ENCODE results near the gene TBC1D19. TPM values are rescaled to one million over a fixed set of nuclear protein-coding genes. Genes with fewer than 3 reads are reported as not detected.
"Not testable (repeated sequence)": the region's sequence is repeated elsewhere in the genome, so short reads cannot be mapped to it uniquely, and the experiment has no call there.

The TBC1D19 gene
- polyA plus RNA-seq (2013), result 7.9 TPM

GRCh38 chr4:26583865-26584652 lies at the start of gene TBC1D19:
TSS of gene TBC1D19 (plus strand) at chr4:26584084. CDS start at chr4:26584194, 110 bp downstream.
- H3K9me3 ChIP-seq (ENCODE audit: control extremely low read depth in 1 of 5, control insufficient read depth in 4 of 5, insufficient read depth in 2 of 5, low read depth in 1 of 5, low read length in 4 of 5), result no peaks in the 10 kb centered on the region
- peak within 1 kb of the TSS; percentile 47 to 76 for H3K27ac ChIP-seq (ENCODE audit: insufficient read depth in 1 of 2, low read depth in 1 of 2, low read length in 2 of 2, poor library complexity in 1 of 2, severe bottlenecking in 2 of 2)
- DNase-seq, result peak; percentile 90 to 95 (median 92)
- H3K36me3 ChIP-seq (ENCODE audit: control insufficient read depth in 4 of 4, insufficient read depth in 4 of 4, low read length in 3 of 4), result no peaks in the 10 kb centered on the region
- peaks cover 5 to 14% (median 7%) of the 10 kb centered on the region in 4 experiments for H3K4me1 ChIP-seq (ENCODE audit: control extremely low read depth in 1 of 4, control insufficient read depth in 4 of 4, insufficient read depth in 4 of 4, low read length in 3 of 4)
- 0% methylated on average over 28 of the region's 39 CpGs for WGBS (ENCODE audit: insufficient coverage)
- peak within 1 kb of the TSS; percentile 73 to 99 (median 87) for H3K4me3 ChIP-seq (ENCODE audit: control insufficient read depth in 1 of 7, extremely low read depth in 1 of 7, insufficient read depth in 4 of 7, low read depth in 2 of 7, low read length in 6 of 7)
- CTCF ChIA-PET, result interaction anchor here (0.8 to 0.9 kb wide), 2 partner anchors 140 to 164 kb away, joined by 3 read pairs; no protein-coding TSS in a partner anchor
- POLR2A ChIA-PET, result no interaction called here
- H3K27me3 ChIP-seq (replicated peaks in 2 of 5; ENCODE audit: control insufficient read depth in 4 of 5, insufficient read depth in 5 of 5, low read length in 4 of 5), result no peaks in the 10 kb centered on the region

GRCh38 chr4:26542991-26543390 lies 40.9 kb upstream of the TBC1D19 start:
- no peaks in the 10 kb centered on the region for H3K27me3 ChIP-seq (replicated peaks in 2 of 5; ENCODE audit: control insufficient read depth in 4 of 5, insufficient read depth in 5 of 5, low read length in 4 of 5)
- no peaks in the 10 kb centered on the region for H3K4me1 ChIP-seq (ENCODE audit: control extremely low read depth in 1 of 4, control insufficient read depth in 4 of 4, insufficient read depth in 4 of 4, low read length in 3 of 4)
- no peak overlapping the region for H3K4me3 ChIP-seq (ENCODE audit: control insufficient read depth in 1 of 7, extremely low read depth in 1 of 7, insufficient read depth in 4 of 7, low read depth in 2 of 7, low read length in 6 of 7)
- ChIA-PET POLR2A (no interaction called here), CTCF (no interaction called here)
- no peak overlapping the region for H3K27ac ChIP-seq (ENCODE audit: insufficient read depth in 1 of 2, low read depth in 1 of 2, low read length in 2 of 2, poor library complexity in 1 of 2, severe bottlenecking in 2 of 2)
- DNase-seq, result no peak
- peaks cover 0 to 8% (median 0%) of the 10 kb centered on the region in 5 experiments for H3K9me3 ChIP-seq (ENCODE audit: control extremely low read depth in 1 of 5, control insufficient read depth in 4 of 5, insufficient read depth in 2 of 5, low read depth in 1 of 5, low read length in 4 of 5)
- H3K36me3 ChIP-seq (ENCODE audit: control insufficient read depth in 4 of 4, insufficient read depth in 4 of 4, low read length in 3 of 4), result no peaks in the 10 kb centered on the region
- 85% methylated on average over 3 of the region's 3 CpGs for WGBS (ENCODE audit: insufficient coverage)

- Histone ChIP-seq H3K4me3 (ENCODE audit: control insufficient read depth in 1 of 7, extremely low read depth in 1 of 7, insufficient read depth in 4 of 7, low read depth in 2 of 7, low read length in 6 of 7) (no peak overlapping the region), H3K36me3 (ENCODE audit: control insufficient read depth in 4 of 4, insufficient read depth in 4 of 4, low read length in 3 of 4) (no peaks in the 10 kb centered on the region), H3K4me1 (ENCODE audit: control extremely low read depth in 1 of 4, control insufficient read depth in 4 of 4, insufficient read depth in 4 of 4, low read length in 3 of 4) (no peaks in the 10 kb centered on the region), H3K9me3 (ENCODE audit: control extremely low read depth in 1 of 5, control insufficient read depth in 4 of 5, insufficient read depth in 2 of 5, low read depth in 1 of 5, low read length in 4 of 5) (peaks cover 0 to 8% (median 0%) of the 10 kb centered on the region in 5 experiments), H3K27me3 (replicated peaks in 2 of 5; ENCODE audit: control insufficient read depth in 4 of 5, insufficient read depth in 5 of 5, low read length in 4 of 5) (no peaks in the 10 kb centered on the region), H3K27ac (ENCODE audit: insufficient read depth in 1 of 2, low read depth in 1 of 2, low read length in 2 of 2, poor library complexity in 1 of 2, severe bottlenecking in 2 of 2) (no peak overlapping the region)
- no CpG with 5 or more reads among the region's 2 CpGs for WGBS (ENCODE audit: insufficient coverage)
- DNase-seq, result no peak
- POLR2A ChIA-PET, result no interaction called here
- CTCF ChIA-PET, result no interaction called here
These were observed 39.5 kb upstream of the TBC1D19 start for GRCh38 chr4:26544421-26544820.

GRCh38 chr4:26548379-26548778 lies 35.5 kb upstream of the TBC1D19 start:
- H3K27ac ChIP-seq (ENCODE audit: insufficient read depth in 1 of 2, low read depth in 1 of 2, low read length in 2 of 2, poor library complexity in 1 of 2, severe bottlenecking in 2 of 2); H3K4me1 ChIP-seq (ENCODE audit: control extremely low read depth in 1 of 4, control insufficient read depth in 4 of 4, insufficient read depth in 4 of 4, low read length in 3 of 4); CTCF ChIA-PET; DNase-seq; H3K9me3 ChIP-seq (ENCODE audit: control extremely low read depth in 1 of 5, control insufficient read depth in 4 of 5, insufficient read depth in 2 of 5, low read depth in 1 of 5, low read length in 4 of 5); H3K4me3 ChIP-seq (ENCODE audit: control insufficient read depth in 1 of 7, extremely low read depth in 1 of 7, insufficient read depth in 4 of 7, low read depth in 2 of 7, low read length in 6 of 7); H3K27me3 ChIP-seq (replicated peaks in 2 of 5; ENCODE audit: control insufficient read depth in 4 of 5, insufficient read depth in 5 of 5, low read length in 4 of 5); H3K36me3 ChIP-seq (ENCODE audit: control insufficient read depth in 4 of 4, insufficient read depth in 4 of 4, low read length in 3 of 4): not testable (repeated sequence)
- WGBS (ENCODE audit: insufficient coverage), result 60% methylated on average over 1 of the region's 1 CpG
- POLR2A ChIA-PET, result interaction anchor here (0.6 kb wide), 1 partner anchor 11 kb away, joined by 3 read pairs; no protein-coding TSS in a partner anchor

- H3K4me3 ChIP-seq (ENCODE audit: control insufficient read depth in 1 of 7, extremely low read depth in 1 of 7, insufficient read depth in 4 of 7, low read depth in 2 of 7, low read length in 6 of 7), result no peak overlapping the region
- POLR2A ChIA-PET, result no interaction called here
- CTCF ChIA-PET, result no interaction called here
- peaks cover 0 to under 1% (median 0%) of the 10 kb centered on the region in 4 experiments for H3K4me1 ChIP-seq (ENCODE audit: control extremely low read depth in 1 of 4, control insufficient read depth in 4 of 4, insufficient read depth in 4 of 4, low read length in 3 of 4)
- no peak for DNase-seq
- no peaks in the 10 kb centered on the region for H3K27me3 ChIP-seq (replicated peaks in 2 of 5; ENCODE audit: control insufficient read depth in 4 of 5, insufficient read depth in 5 of 5, low read length in 4 of 5)
- H3K36me3 ChIP-seq (ENCODE audit: control insufficient read depth in 4 of 4, insufficient read depth in 4 of 4, low read length in 3 of 4), result no peaks in the 10 kb centered on the region
- H3K27ac ChIP-seq (ENCODE audit: insufficient read depth in 1 of 2, low read depth in 1 of 2, low read length in 2 of 2, poor library complexity in 1 of 2, severe bottlenecking in 2 of 2), result no peak overlapping the region
- peaks cover 0 to 7% (median 0%) of the 10 kb centered on the region in 5 experiments for H3K9me3 ChIP-seq (ENCODE audit: control extremely low read depth in 1 of 5, control insufficient read depth in 4 of 5, insufficient read depth in 2 of 5, low read depth in 1 of 5, low read length in 4 of 5)
These were observed 26.7 kb upstream of the TBC1D19 start for GRCh38 chr4:26557164-26557563.

GRCh38 chr4:26558166-26558895 lies 25.6 kb upstream of the TBC1D19 start:
- H3K9me3 ChIP-seq (ENCODE audit: control extremely low read depth in 1 of 5, control insufficient read depth in 4 of 5, insufficient read depth in 2 of 5, low read depth in 1 of 5, low read length in 4 of 5), result peaks cover 0 to 7% (median 0%) of the 10 kb centered on the region in 5 experiments
- no CpG with 5 or more reads among the region's 3 CpGs for WGBS (ENCODE audit: insufficient coverage)
- DNase-seq, result no peak
- ChIA-PET POLR2A (no interaction called here), CTCF (no interaction called here)
- H3K4me3 ChIP-seq (ENCODE audit: control insufficient read depth in 1 of 7, extremely low read depth in 1 of 7, insufficient read depth in 4 of 7, low read depth in 2 of 7, low read length in 6 of 7), result no peak overlapping the region
- H3K27ac ChIP-seq (ENCODE audit: insufficient read depth in 1 of 2, low read depth in 1 of 2, low read length in 2 of 2, poor library complexity in 1 of 2, severe bottlenecking in 2 of 2), result no peak overlapping the region
- H3K36me3 ChIP-seq (ENCODE audit: control insufficient read depth in 4 of 4, insufficient read depth in 4 of 4, low read length in 3 of 4), result no peaks in the 10 kb centered on the region
- peaks cover 0 to 5% (median 0%) of the 10 kb centered on the region in 4 experiments for H3K4me1 ChIP-seq (ENCODE audit: control extremely low read depth in 1 of 4, control insufficient read depth in 4 of 4, insufficient read depth in 4 of 4, low read length in 3 of 4)
- H3K27me3 ChIP-seq (replicated peaks in 2 of 5; ENCODE audit: control insufficient read depth in 4 of 5, insufficient read depth in 5 of 5, low read length in 4 of 5), result no peaks in the 10 kb centered on the region

- DNase-seq, result no peak
- H3K27me3 ChIP-seq (replicated peaks in 2 of 5; ENCODE audit: control insufficient read depth in 4 of 5, insufficient read depth in 5 of 5, low read length in 4 of 5), result no peaks in the 10 kb centered on the region
- H3K4me1 ChIP-seq (ENCODE audit: control extremely low read depth in 1 of 4, control insufficient read depth in 4 of 4, insufficient read depth in 4 of 4, low read length in 3 of 4), result peaks cover 0 to 5% (median 0%) of the 10 kb centered on the region in 4 experiments
- no peak overlapping the region for H3K27ac ChIP-seq (ENCODE audit: insufficient read depth in 1 of 2, low read depth in 1 of 2, low read length in 2 of 2, poor library complexity in 1 of 2, severe bottlenecking in 2 of 2)
- H3K9me3 ChIP-seq (ENCODE audit: control extremely low read depth in 1 of 5, control insufficient read depth in 4 of 5, insufficient read depth in 2 of 5, low read depth in 1 of 5, low read length in 4 of 5), result peaks cover 0 to 1% (median 0%) of the 10 kb centered on the region in 5 experiments
- POLR2A ChIA-PET, result no interaction called here
- H3K4me3 ChIP-seq (ENCODE audit: control insufficient read depth in 1 of 7, extremely low read depth in 1 of 7, insufficient read depth in 4 of 7, low read depth in 2 of 7, low read length in 6 of 7), result no peak overlapping the region
- CTCF ChIA-PET, result no interaction called here
- H3K36me3 ChIP-seq (ENCODE audit: control insufficient read depth in 4 of 4, insufficient read depth in 4 of 4, low read length in 3 of 4), result no peaks in the 10 kb centered on the region
These were observed 17.8 kb upstream of the TBC1D19 start for GRCh38 chr4:26566133-26566532.
